ENCODE measurements around the gene RNF31.

The RNF31 gene

GRCh38 chr14:24186831-24187538, 39.7 kb downstream of the RNF31 start:
- no peak for TF ChIP-seq CTCF (IDR thresholded peaks at IDR 0.05; ENCODE audit: low read depth, low read length, missing control alignments)
- in situ Hi-C loops (cut with HindIII; ENCODE audit: low sequenced_read_pairs) = no loop called here
- H3K4me3 ChIP-seq (ENCODE audit: low read depth, low read length) = no peak overlapping the region
- DNase-seq (ENCODE audit: low read depth) = no peak

- peak overlapping the region; percentile 73 for H3K4me3 ChIP-seq (ENCODE audit: low read depth, low read length)
- in situ Hi-C loops (cut with HindIII; ENCODE audit: low sequenced_read_pairs) = no loop called here
- no peak for DNase-seq (ENCODE audit: low read depth)
- no peak for TF ChIP-seq CTCF (IDR thresholded peaks at IDR 0.05; ENCODE audit: low read depth, low read length, missing control alignments)
Measured at GRCh38 chr14:24187539-24187915, 40.2 kb downstream of the RNF31 start.

- TF ChIP-seq CTCF (IDR thresholded peaks at IDR 0.05; ENCODE audit: low read depth, low read length, missing control alignments) = no peak
- DNase-seq (ENCODE audit: low read depth) = peak; percentile 95
- in situ Hi-C loops (cut with HindIII; ENCODE audit: low sequenced_read_pairs) = no loop called here
- H3K4me3 ChIP-seq (ENCODE audit: low read depth, low read length) = peak within 1 kb of the TSS; percentile 73
Measured at GRCh38 chr14:24188251-24189058, 41.2 kb downstream of the RNF31 start, which contains the start of gene IPO4. TSS of gene IPO4 (minus strand) at chr14:24188816. CDS start at chr14:24188787, 29 bp downstream.

GRCh38 chr14:24189059-24189375, 41.7 kb downstream of the RNF31 start:
- H3K4me3 ChIP-seq (ENCODE audit: low read depth, low read length) = peak overlapping the region; percentile 73
- no peak for DNase-seq (ENCODE audit: low read depth)
- TF ChIP-seq CTCF (IDR thresholded peaks at IDR 0.05; ENCODE audit: low read depth, low read length, missing control alignments) = no peak
- in situ Hi-C loops (cut with HindIII; ENCODE audit: low sequenced_read_pairs) = no loop called here

GRCh38 chr14:24189460-24189859, 42.2 kb downstream of the RNF31 start:
- no peak for DNase-seq (ENCODE audit: low read depth)
- in situ Hi-C loops (cut with HindIII; ENCODE audit: low sequenced_read_pairs) = no loop called here
- no peak for TF ChIP-seq CTCF (IDR thresholded peaks at IDR 0.05; ENCODE audit: low read depth, low read length, missing control alignments)
- no peak overlapping the region for H3K4me3 ChIP-seq (ENCODE audit: low read depth, low read length)

- TF ChIP-seq CTCF (IDR thresholded peaks at IDR 0.05; ENCODE audit: low read depth, low read length, missing control alignments) = no peak
- no peak for DNase-seq (ENCODE audit: low read depth)
- in situ Hi-C loops (cut with HindIII; ENCODE audit: low sequenced_read_pairs) = no loop called here
- H3K4me3 ChIP-seq (ENCODE audit: low read depth, low read length) = no peak overlapping the region
Measured at GRCh38 chr14:24190416-24190815, 43.1 kb downstream of the RNF31 start.
